ENCODE measurements around the gene HOXA1.

The HOXA1 gene

DNA sequence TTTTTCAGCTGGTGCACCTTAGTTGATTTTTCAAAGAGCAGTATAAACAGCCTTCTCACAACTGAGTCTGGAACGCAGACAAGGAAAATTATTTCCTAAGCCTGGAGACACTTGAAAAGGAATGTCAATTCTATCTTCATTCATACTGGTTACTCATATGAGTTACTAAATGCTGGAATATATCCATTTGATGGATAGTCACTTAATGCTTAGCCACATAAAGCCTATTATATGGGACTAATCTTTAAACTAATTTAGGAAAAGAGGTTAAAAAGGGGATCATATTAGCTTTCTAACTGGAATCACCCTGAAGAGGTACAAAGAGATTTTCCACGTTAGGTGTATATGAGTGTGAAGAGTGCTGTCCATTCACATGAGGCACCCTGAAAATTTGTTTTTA is 36.4 kb upstream of the HOXA1 start:
- no peak for DNase-seq (ENCODE audit: low read depth in 1 of 2, low spot score in 1 of 2)

DNA sequence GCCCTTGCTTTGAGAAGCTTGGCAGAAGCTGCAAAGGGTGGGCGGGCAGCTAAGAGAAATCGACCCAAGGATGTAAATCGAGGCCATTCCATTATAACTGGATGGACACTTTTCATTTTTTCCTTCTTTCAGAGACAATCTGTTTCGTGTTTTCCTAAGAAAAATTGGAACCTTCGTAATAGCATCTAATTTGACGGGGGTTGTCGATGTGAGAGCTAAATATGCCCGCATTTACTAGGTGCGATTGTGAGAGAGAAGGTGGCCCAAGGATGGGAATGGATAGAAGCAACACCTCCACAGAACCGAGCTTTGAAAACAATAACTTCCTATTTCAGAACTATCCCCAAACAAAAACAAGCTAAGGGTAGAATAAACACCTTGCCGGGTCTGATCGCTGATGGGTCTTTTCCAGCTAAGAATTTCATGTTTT is 35.6 kb upstream of the HOXA1 start:
- DNase-seq (ENCODE audit: low read depth in 1 of 2, low spot score in 1 of 2), result no peak

DNA sequence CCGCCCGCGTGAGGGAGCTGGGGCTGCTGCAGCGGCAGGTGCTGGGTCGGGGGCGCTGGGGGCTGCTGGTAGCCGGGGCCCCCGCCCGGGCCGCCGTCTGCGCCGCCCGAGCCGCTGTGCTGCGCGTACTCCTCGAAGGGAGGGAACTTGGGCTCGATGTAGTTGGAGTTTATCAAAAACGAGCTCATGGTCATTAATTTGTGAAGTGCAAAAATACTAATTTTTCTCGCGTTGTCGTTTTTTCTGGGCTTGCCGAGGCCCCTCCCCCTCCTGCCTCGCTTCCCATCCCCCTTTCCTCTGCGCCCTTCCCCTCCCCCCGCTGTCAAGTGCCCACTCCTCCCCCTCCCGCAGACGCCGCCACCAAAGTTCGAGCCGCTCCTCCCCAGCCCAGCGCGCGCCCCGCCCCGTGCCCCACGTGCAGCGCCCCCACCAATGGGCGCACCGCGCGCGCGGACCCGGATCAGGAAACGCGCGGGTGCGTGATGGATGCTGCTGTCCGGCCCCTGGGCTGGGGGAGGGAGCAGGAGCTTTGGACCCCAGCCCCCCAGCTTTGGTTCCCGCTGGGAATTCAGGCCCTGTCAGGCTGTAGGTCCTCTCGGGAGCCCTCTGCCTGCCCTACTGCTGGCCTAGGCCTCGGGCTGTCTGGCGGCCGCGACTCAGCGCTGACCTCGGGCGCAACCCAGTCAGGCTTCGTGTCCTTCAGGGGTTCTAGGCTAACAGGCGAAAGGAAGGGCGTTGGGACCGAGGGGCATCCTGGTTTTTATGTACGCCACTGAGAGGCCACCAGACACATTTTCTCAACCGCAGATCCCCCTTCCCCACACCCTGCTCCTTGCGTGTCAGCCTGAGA is 35.0 kb upstream of the HOXA1 start, which contains the start of gene HOXA4:
Gene HOXA4 (minus strand): TSS at position 218 of the 850 bp plus-strand sequence. CDS start 24 bp downstream, at position 194.
- peak; percentile 46 to 55 for DNase-seq (ENCODE audit: low read depth in 1 of 2, low spot score in 1 of 2)

DNA sequence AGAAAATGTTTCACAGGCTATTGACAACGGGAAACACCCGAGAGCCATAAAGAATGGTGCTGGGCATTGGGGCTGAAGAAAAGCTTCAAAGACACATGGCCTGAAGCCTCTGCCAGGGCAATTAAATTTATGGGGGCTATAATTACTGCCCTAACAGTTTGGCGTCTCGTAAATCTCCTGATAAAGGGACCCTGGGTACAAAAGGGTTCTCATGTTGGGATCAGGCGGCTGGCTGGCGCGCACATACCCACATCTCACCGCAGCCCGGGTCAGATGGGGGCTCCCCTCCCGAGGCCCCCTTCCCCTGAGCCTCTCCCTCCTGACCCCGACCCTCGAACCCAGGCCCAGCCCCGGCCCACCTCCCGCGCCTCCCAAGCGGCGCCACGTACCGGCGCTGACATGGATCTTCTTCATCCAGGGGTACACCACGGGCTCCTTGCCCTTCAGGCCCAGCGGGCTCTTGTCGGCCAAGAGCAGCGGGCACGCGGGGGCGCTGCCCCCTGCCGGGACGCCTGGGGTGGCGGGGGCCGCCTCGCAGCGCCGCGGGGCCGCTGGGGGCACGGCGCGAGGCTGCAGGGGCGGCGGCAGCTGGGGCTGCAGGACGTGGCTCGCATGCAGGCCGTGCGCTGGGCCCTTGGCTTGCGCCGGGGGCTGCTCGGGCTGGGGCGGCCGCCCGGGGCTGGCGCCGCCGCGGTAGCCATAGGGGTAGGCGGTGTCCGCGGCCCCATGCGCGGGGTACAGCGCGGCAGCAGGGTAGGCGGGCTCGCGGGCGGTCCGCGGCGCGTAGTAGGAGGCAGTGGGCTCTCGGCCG is 34.1 kb upstream of the HOXA1 start:
- no peak for DNase-seq (ENCODE audit: low read depth in 1 of 2, low spot score in 1 of 2)

DNA sequence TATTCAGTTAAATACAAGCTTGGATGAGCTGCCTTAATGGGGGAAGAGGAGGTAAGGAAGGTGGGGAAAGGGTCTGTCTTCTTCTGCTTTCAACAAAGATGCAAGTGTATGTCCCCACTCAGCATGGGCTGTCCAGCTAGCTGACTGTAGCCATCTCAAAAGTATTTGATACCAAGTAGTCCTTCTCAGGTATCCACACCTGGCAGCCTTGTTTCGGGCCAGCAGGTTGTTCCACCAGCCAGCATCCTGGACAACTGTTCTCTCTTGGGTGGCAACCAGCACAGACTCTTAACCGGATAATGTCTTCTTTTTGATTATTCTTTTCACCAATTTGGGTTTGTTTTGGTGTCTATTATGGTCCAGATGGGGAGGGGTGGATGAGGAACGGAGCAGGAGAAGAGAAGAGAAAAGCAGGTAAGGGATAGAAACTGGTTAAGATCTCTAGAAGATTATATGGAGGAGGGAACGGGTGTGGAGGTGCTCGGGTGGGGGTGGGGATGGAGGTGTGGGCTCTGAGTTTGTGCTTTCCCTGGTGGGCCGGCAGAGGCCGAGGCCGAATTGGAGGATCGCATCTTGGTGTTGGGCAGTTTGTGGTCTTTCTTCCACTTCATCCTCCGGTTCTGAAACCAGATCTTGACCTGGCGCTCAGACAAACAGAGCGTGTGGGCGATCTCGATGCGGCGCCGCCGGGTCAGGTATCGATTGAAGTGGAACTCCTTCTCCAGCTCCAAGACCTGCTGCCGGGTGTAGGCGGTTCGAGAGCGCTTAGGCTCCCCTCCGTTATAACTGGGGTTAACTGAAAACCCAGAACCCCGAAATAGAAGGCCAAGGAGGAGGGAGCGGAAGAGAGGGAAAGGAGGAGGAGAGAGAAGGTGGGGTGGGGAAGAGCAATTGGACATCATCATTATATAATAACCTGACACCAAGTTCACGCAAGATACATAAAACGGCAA is 33.3 kb upstream of the HOXA1 start:
- DNase-seq (ENCODE audit: low read depth in 1 of 2, low spot score in 1 of 2), result no peak

DNA sequence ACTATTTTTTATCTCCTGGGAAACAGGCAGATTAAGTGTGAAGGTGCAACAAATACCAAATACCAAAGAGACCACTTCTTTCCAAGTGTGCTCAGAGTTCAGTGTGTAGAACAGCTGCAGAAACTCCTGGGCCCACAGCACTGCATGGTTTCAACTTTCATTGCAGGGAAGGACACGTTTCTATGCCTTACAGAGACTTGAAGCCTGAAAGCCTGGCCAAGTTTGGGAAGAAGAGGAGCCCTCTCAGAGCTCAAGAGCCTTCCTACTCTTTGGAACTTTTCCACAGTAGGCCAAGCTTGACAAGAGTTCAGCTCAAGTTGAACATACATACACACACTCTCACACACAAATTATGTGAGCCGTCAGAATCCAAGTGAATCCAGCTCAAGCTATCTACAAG is 32.2 kb upstream of the HOXA1 start:
- no peak for DNase-seq (ENCODE audit: low read depth in 1 of 2, low spot score in 1 of 2)

DNA sequence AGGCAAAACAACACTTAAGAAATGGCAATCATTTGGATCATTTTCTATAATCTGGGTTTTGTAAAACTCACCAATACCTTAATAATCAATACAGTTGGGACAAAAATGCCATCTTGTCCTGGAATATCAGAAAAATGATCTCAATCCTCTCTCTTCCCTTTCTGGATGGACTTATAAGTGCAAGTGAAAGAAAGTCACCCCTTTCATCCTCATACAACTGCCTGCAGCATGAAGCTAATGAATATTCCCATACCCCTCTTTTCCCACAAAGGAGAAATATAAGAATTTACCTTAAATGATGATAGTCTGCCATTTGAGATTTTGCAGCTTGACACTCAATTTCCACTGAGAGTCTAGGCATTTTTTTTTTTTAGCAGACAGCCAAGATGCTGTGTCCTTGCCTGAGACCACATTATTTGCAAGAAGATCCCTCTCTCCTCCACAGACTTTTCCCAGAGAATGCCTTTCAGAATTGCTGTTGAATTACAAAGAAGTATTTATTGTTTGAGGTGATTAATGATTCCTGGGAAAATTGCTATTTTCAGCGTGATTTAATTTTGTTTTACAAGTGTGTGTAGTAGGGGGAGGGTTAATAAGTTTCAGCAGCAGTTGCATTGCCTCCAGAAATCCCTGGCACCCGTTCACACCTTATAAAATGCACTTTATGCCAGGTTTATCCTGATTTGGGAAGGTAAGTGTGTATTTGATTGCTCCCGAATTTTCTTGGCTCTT is 31.0 kb upstream of the HOXA1 start:
- DNase-seq (ENCODE audit: low read depth in 1 of 2, low spot score in 1 of 2), result no peak

DNA sequence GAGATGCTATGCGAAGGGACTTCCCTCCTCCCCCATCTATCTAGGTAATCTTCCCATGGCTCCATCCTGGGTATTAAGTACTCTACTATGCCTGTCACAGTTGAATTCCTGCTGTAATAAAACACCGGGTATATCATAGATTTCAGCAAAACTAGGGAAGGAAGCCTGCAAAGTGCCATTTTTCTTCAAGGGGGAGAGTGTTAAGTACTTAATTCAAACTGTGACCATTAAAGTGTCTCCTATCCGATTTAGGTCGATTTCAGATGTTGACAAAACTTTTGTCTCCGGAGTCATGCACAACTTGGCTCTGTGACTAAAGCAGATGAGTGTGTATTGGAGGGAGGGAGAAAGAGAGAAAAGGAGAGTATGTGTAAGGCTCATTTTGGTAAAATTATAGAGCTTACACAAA is 30.2 kb upstream of the HOXA1 start:
- no peak for DNase-seq (ENCODE audit: low read depth in 1 of 2, low spot score in 1 of 2)

DNA sequence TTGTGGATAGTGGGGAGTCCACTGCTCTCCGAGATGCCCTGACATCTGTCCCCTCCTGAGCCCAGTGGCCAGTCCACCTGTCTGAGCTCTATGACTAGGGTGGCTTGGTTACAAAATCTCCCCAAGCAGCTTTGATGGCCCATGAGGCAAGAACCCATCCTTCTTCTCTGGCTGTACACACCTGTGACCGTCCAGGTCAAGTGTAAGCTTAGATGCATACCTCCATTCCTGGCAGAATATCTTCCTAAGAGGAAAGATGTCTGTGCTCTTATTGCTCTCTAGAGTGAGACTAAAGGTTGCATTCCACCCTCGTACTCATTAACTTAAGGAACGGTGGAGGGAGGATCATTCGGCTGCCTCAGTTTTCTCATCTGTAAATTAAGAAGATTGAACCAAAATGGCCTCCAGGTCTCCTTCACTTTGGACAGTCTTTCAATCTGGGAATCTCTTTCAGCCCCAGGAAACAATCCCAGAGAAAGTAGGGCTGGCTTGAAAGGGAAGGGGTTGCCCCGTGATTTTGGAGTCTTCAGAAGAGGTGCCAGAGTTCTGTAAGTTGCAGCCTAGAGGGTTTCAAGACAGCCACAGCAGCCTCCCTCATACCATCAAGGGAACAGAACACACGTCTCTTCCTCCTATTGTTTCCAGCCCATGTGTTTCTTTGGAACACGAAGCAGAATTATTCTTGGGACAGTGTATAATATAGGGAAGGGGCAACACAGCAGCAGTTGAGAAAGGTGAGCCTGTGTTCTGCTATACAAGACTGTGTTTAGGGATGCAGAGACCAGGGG is 29.3 kb upstream of the HOXA1 start:
- DNase-seq (ENCODE audit: low read depth in 1 of 2, low spot score in 1 of 2), result no peak

DNA sequence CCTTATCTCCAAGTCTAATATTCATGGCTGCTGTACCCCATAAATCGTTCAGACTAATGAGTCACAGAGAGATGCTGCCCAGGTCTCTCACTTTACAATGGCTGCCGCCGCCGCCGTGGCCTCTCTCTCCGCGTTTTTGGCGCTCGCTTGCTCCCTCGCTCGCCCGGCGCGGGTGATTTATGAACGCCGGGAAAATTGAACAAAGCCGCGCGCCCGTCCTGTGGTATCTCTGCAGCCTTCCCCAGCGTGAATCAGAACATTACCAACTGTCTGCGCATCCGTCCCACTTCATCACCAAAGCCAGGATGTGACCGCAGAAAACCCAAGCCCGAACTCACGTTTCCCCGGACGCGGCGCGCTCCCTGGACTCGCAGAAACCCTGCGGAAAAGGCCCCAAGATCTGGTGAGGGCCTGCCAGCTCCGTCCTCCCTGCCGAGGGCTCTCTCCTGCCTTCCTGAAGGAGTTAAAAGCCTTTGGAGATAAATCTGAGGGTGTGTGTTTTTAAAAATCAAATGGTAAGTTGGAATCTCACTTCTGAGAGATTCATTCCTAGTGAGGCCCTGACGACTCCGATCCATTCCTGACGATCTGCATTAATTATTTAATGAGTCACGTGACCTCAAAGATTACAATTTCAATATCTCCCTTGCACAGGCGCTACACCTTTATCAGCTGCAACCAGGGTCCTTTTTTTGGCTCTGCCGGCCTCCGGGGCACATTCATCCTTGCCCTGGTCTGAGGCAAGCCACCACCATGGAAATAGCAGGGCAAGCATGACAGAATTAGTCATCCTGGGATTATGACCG is 28.5 kb upstream of the HOXA1 start:
- DNase-seq (ENCODE audit: low read depth in 1 of 2, low spot score in 1 of 2), result no peak

DNA sequence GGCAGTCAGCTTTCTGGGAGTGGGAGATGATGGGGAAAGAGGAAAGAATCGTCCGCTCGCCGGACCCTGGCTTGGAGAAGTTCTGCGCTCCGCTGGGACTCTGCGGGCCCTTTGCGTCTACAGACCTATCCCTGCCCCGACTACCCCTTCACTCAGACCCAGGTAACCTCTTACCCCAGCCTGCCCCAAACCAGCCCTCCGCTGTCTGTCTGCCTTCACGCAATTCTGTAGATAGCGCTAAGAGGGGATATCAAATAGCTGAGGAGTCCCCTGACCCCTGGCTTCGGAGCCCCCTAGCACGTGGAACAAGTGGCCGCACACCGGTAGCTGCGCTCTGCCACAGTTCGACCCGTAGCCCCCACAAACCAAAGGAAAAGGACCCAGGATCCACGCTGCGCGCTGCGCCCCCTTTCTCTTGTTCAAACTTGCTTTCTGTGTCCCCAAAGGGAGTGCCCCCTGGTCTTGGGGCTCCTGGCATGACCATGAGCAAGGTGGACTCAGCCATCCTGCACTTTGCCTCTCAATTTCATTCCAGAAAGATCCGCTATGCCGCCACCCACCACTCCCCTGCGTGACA is 27.8 kb upstream of the HOXA1 start:
- DNase-seq (ENCODE audit: low read depth in 1 of 2, low spot score in 1 of 2), result no peak

DNA sequence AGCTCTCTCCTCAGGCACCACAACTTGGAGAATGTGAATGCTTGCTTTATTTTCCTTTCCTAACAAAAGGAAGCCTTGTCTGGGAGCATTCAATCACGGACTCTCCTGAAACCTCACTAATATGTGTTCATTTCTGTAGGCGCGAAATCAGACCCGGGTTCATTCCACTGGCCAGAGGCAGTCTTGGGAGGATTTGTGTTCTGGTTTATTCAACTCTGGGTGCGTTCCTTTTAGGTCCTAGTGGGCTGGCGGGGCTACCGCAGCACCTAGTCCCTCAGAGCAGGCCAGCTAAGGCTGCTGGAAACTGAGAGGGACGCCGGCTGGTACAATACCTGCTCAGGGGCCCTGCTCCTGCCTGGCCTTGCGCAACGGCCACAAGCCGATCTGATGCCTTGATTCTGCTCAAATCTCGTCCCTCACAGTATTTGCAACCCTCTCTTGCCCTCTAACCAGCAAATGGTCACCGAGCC is 27.2 kb upstream of the HOXA1 start:
- DNase-seq (ENCODE audit: low read depth in 1 of 2, low spot score in 1 of 2), result no peak

DNA sequence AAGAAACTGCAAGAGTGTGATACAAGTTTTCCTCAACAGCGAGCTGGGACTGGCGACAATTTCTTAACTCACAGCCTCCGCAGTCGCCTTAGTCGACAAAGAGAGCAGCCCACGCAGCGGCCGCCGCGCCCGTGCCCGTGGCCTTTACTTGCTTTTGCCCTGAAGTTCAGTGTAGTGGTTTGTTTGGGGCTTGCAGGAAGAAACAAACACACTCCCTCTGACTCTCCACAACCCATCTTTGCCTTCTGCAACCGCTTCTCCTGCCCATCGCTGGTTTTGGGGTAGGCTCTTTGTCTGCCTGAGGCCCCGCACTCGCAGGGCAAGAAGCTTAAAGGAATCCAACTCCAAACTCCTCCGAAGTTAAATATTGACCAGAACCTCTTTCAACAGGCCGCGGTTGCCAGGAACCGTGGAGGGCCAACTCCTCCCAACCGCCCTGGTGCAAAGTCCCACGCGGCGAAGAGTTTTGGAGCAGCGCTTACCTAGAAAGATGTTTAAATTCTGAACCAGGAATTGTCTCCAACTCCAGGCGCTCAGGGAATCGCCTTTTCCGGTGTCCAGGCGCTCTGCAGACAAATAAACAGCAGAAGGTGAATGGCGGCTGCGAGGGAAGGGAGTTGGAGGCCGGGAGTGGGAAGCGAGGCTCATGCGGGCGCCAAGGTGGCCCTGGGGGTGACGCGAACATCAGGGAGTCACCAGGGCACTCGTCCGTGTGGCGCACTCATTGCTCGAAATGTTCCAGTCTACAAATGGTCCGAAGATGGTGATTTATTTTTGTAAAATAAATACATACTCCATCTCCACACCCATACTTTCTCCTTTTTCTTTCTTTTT is 26.5 kb upstream of the HOXA1 start:
- DNase-seq (ENCODE audit: low read depth in 1 of 2, low spot score in 1 of 2), result no peak

DNA sequence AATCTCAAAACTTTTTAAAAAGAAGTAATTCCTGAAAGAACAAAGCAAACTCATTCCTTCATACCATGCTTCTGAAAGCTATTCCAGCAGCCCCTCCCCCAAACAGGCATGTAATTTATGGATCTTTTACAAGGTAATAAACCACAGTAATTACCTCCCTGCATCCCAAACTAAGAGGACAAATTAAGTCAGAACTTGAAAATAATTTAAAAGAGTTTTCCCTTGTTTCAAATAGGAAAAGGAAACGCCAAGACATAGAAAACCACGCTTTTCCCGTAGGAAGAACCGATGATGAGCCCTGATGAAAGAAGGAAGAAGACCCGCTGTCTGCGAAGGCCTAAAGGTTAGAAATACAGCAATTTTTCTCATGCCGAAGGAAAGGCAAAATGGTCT is 25.9 kb upstream of the HOXA1 start:
- DNase-seq (ENCODE audit: low read depth in 1 of 2, low spot score in 1 of 2), result no peak

DNA sequence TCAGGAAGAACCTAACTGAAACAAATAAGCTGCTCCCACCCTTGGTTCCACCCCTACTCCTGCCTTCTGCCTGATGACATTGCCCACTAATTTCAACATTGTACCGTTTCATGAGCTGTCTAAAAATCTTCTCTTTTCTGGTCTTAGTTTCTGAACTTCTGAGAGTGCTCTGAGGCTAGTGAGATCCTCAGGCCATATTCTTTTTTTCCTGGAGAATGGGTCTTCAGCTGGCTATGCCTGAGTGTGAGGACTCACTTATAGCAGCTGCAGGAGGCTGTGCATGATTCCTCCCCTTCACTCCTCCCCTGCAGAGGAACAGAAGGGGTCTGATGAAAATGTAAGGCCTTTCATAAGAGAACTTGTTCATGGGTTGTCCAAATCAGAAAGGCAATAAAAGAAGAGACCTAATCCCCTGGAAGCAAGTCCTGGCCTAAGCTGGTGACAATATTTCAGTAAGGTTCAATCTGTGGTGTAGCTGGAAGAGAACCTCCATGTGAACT is 23.7 kb upstream of the HOXA1 start:
- no peak for DNase-seq (ENCODE audit: low read depth in 1 of 2, low spot score in 1 of 2)

DNA sequence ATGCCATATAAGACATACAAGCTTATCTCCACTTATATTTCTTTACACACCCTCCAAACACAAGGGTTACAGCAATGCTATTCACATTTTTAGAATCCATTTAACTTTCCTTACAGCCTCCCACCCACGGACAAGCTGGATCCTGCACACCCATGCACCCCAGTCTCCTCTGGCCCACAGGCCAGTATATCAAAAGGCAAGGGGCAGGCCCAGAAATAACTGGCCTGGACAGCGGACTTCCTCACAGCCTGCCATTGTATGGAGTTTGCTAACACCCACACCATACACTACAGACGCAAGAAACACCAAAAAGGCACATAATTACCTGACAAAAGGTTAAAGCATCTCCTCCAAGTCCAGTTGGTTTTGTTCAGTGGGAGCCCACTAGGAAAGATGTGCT is 22.8 kb upstream of the HOXA1 start:
- DNase-seq (ENCODE audit: low read depth in 1 of 2, low spot score in 1 of 2), result no peak

DNA sequence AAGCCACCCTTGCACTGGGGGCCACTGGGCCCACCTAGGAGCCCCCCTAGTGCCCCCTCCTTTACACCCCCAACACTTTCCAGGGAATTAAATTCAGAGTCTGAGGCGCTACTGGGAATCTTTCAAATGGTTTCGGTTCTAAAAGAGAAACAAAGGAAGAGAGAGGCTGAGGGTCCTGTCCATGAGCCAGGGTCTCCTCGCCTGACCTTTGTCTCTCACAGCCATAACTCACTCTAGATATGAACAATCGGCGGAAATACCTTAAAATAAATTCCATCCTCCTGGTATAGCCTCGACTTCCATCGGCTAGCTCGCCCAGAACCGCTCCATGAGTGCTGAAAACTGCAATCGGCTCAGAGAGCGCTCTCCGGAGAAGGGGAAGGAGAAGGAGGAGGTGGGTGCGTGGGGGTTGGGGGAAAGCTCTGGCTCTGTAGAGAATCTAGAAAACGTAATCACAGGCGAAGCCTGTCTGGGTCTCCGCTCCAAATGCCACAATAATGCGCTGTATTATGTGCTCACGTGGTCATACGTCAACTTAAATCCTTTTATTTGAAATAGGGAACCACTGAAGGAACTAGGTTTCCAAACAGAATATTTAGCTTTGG is 22.2 kb upstream of the HOXA1 start:
- DNase-seq (ENCODE audit: low read depth in 1 of 2, low spot score in 1 of 2), result no peak

Data from activated CD4-positive, alpha-beta T cell treated with anti-CD3 and anti-CD28 coated beads, Interleukin-2, amount 50 U/mL, for 24 hours (primary cell).